BLaER1 treated with 17β-estradiol and CSF1 and Interleukin-3, amounts not matched to agents 10 nM and 100 nM (cell line): ENCODE measurements around the gene CRISPLD2.

Experiments used
- H3K27ac ChIP-seq, 11 experiments: shearing (Covaris generic); formaldehyde crosslinking; 2 replicates each; pipeline ENCODE4 v1.8.1; 2022
- H3K27me3 ChIP-seq, 11 experiments: shearing (Covaris generic); formaldehyde crosslinking; 2 replicates each; pipeline ENCODE4 v1.8.1; 2022
- H3K36me3 ChIP-seq, 11 experiments: shearing (Covaris generic); formaldehyde crosslinking; 2 replicates each; pipeline ENCODE4 v1.8.1; 2022
- H3K4me1 ChIP-seq, 10 experiments: shearing (Covaris generic); formaldehyde crosslinking; 2 replicates each; pipeline ENCODE4 v1.8.1; 2022
- H3K4me2 ChIP-seq, 11 experiments: shearing (Covaris generic); formaldehyde crosslinking; 2 replicates each; pipeline ENCODE4 v1.8.1; 2022
- H3K4me3 ChIP-seq, 10 experiments: shearing (Covaris generic); formaldehyde crosslinking; 2 replicates each; pipeline ENCODE4 v1.8.1; 2022
- H3K9ac ChIP-seq, 11 experiments: shearing (Covaris generic); formaldehyde crosslinking; 2 replicates each; pipeline ENCODE4 v1.8.1; 2022
- H3K9me3 ChIP-seq, 11 experiments: shearing (Covaris generic); formaldehyde crosslinking; replicated peaks in 1 of 11; 2 replicates each; pipeline ENCODE4 v1.8.1; 2022
- H4K20me1 ChIP-seq, 11 experiments: shearing (Covaris generic); formaldehyde crosslinking; 2 replicates each; pipeline ENCODE4 v1.8.1; 2022
- Cebpa-rat ChIP-seq, 11 experiments: shearing (Covaris generic); IDR thresholded peaks; 2 replicates each; pipeline ENCODE4 v1.8.1; 2022

Gene CRISPLD2

DNA sequence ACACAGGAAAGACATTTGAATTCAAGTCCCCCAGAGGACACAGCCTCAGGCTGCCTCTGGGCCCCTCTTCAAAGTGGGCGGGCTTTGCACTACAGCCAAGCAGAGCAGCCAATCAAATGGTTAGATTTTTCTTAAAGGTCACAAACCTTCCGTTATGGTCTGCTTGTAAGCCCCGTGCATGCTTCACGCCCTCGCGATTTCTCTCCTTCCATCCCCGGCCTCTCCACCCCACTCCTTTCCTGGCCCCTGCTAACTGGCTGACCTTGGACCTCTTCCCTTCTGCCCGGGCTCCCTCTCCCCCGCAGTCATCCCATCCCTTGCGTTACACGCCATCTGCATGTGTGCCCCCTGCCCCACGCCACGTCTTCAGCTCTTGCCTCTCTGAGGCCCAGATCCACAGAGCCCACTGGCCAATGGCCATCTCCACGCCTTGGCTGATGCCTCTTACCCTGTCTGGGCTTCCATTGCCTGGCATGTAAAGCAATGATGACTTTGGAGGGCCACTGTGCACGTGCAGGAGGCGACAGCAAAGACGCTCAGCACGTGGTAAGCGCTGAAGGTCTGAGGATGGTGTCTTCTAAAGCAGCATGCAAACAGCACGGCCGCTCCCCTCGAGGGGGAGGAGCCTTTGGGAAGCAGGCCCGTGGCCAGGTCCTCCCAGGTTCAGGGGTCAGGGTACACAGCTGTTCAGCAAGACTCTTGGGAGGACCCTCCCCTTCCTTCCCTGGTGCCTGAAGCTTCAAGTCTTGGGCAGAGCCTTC is 104.7 kb downstream of the CRISPLD2 start:
- Histone ChIP-seq H3K4me1 (peaks cover 21 to 51% (median 42%) of the 10 kb centered on the region in 10 experiments), H4K20me1 (no peaks in the 10 kb centered on the region; a peak in 1 of 22 replicates), H3K9ac (no peak overlapping the region), H3K4me3 (no peak overlapping the region), H3K9me3 (no peaks in the 10 kb centered on the region), H3K27me3 (no peaks in the 10 kb centered on the region; a peak in 1 of 22 replicates), H3K36me3 (no peaks in the 10 kb centered on the region), H3K27ac (no peak overlapping the region), H3K4me2 (peak overlapping the region; percentile 6 to 76 (median 61); a peak in 21 of 22 replicates)
- no peak for TF ChIP-seq Cebpa-rat (IDR thresholded peaks at IDR 0.05)

DNA sequence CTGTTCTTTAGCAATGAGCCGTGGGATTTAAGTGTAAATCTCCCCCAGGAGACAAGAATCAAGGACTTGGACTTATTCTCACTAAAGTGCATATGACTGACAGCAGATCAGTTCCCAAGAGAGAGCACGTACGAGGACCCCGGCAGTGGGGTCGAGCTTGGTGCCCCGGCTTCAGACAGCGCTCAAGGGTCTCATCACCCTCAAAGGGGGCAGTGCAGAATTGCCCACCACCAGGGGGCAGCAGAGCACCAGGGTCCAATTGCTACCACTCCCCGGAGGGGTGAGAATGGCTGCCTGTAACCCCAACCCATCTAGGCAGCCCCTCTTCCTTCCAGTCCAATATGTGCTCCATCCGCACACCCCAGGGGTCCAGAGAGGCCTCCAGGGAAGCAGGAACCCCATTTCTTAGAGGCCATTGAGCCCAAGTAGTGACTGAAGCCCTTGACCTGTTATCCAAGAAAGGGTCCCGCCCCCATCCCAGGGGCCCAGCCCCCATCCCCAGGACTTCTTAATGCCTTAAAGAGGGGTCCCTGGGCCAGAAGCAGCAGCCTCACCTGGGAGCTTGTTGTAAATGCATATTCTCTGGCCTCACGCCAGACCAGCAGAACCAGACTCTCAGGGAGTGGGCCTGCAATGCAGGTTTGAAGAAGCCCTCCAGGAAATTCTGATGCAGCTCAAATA is 105.4 kb downstream of the CRISPLD2 start:
- no peaks in the 10 kb centered on the region; a peak in 1 of 22 replicates for H4K20me1 ChIP-seq
- H3K36me3 ChIP-seq, result no peaks in the 10 kb centered on the region
- peaks cover 27 to 59% (median 49%) of the 10 kb centered on the region in 10 experiments for H3K4me1 ChIP-seq
- H3K27ac ChIP-seq, result no peak overlapping the region
- no peak for TF ChIP-seq Cebpa-rat (IDR thresholded peaks at IDR 0.05)
- H3K4me2 ChIP-seq, result peak overlapping the region; percentile 6 to 76 (median 61); a peak in 21 of 22 replicates
- H3K9me3 ChIP-seq, result no peaks in the 10 kb centered on the region
- H3K27me3 ChIP-seq, result no peaks in the 10 kb centered on the region; a peak in 1 of 22 replicates
- H3K9ac ChIP-seq, result no peak overlapping the region
- no peak overlapping the region for H3K4me3 ChIP-seq

DNA sequence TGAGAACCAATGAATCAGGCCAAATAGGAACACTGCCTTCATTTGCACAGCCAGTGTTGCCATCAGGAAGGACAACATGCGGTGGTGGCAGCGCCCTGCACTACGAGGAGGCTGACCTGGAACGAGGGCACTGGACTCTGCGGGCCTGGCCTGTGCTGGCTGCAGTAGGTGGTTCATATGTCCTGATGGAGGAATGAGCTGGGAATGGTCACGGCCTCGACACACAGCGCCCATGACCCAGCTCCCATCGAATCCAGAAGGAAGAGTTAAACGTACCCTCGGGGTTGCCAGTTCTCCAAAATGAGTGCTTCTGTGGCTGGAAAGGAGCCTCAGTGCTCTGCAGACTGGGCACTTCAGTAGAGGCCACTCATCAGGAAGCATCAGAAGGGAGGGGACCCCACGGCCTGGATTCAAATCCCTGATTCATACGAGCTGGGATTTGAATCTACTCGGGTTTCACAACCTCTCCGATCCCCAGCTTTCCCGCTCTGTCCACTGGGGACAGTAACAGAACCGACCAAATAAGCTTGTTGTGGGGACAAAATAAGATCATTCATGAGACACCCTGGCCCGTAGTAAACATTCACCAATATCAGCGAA is 106.1 kb downstream of the CRISPLD2 start:
- no peaks in the 10 kb centered on the region for H3K9me3 ChIP-seq
- H4K20me1 ChIP-seq, result no peaks in the 10 kb centered on the region; a peak in 1 of 22 replicates
- H3K4me1 ChIP-seq, result peaks cover 32 to 62% (median 53%) of the 10 kb centered on the region in 10 experiments
- peak overlapping the region in 2 of 11 experiments; percentile 67 to 69; a peak in 1 of 22 replicates for H3K4me2 ChIP-seq
- no peaks in the 10 kb centered on the region for H3K36me3 ChIP-seq
- H3K4me3 ChIP-seq, result no peak overlapping the region
- H3K9ac ChIP-seq, result no peak overlapping the region
- H3K27ac ChIP-seq, result no peak overlapping the region
- no peak for TF ChIP-seq Cebpa-rat (IDR thresholded peaks at IDR 0.05)
- no peaks in the 10 kb centered on the region; a peak in 1 of 22 replicates for H3K27me3 ChIP-seq

DNA sequence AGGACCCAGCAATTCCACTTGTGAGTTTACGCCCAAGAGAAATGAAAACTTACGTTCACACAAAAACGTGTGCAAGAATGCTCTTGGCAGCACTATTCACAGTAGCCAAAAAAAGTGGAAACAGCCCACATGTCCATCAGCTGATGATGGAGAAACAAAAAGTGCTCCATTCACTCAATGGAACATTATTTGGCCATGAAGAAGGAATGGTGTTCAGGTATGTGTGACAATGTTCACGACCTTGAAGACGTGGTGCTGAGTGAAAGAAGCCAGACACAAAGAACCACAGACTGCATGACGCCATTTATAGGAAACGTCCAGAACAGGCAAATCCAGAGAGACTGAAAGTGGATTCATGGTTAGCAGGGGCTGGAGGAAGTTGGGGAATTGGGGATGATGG is 106.7 kb downstream of the CRISPLD2 start:
- Histone ChIP-seq H3K4me1 (peaks cover 32 to 62% (median 53%) of the 10 kb centered on the region in 10 experiments), H3K27ac (no peak overlapping the region), H3K9me3 (peaks cover 0 to 3% (median 0%) of the 10 kb centered on the region in 11 experiments; a peak in 2 of 22 replicates), H3K4me3 (no peak overlapping the region), H3K36me3 (no peaks in the 10 kb centered on the region), H3K4me2 (no peak overlapping the region), H3K27me3 (no peaks in the 10 kb centered on the region; a peak in 1 of 22 replicates), H4K20me1 (no peaks in the 10 kb centered on the region; a peak in 1 of 22 replicates), H3K9ac (no peak overlapping the region)
- no peak for TF ChIP-seq Cebpa-rat (IDR thresholded peaks at IDR 0.05)

DNA sequence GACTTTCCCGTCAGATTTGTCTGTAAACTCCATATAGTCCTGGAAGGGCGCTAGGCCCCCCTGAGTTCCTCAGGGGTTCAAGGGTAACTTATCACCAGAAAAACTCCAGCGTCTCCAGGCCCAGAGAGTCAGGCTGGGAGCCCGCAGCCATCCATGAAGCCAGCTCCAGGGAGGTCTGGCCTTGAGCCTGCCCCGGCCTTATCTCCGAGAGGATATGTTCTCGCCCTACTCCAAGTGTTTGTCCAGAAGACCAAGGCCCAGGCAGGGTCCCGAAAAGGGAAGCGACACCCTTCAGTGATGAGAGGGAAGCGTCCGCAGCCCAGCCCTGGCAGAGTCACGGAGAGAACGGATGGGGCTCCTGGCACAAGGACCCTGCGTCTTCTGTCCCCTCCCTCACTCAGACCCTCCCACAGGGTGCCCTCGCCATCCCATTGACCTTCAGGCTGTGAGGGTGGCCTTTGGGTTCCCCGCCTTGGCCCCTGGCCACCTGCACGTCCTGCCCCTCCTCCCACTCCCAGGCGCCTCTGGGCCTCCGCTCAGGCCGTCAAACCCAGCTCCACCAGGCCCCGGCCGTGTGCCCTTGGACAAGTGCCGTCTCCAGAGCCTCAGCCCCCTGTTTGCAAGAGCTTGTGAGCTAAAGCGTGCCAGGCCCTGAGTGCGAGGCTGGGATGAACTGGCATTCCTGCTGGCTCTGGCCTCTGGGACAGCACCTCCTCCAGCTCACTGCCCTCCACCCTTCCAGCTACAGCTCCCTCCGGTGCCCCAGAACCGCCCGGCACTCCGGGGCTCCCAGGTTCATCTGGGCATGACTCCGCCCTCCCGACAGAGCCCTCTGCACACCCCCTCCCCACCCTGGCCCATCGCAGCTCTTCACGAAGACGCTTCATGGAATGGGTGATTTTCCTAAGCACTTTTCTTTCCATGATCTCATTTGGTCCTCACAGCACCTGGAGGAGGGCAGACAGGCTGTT is 108.1 kb downstream of the CRISPLD2 start:
- Histone ChIP-seq H3K4me3 (no peak overlapping the region), H3K36me3 (no peaks in the 10 kb centered on the region), H3K27me3 (peaks cover 0 to 5% (median 0%) of the 10 kb centered on the region in 11 experiments; a peak in 1 of 22 replicates), H3K27ac (no peak overlapping the region), H3K9me3 (peaks cover 0 to 3% (median 0%) of the 10 kb centered on the region in 11 experiments; a peak in 2 of 22 replicates), H3K9ac (no peak overlapping the region), H4K20me1 (peaks cover 0 to 3% (median 0%) of the 10 kb centered on the region in 11 experiments; a peak in 1 of 22 replicates), H3K4me1 (peaks cover 22 to 62% (median 54%) of the 10 kb centered on the region in 10 experiments), H3K4me2 (no peak overlapping the region)
- no peak for TF ChIP-seq Cebpa-rat (IDR thresholded peaks at IDR 0.05)

DNA sequence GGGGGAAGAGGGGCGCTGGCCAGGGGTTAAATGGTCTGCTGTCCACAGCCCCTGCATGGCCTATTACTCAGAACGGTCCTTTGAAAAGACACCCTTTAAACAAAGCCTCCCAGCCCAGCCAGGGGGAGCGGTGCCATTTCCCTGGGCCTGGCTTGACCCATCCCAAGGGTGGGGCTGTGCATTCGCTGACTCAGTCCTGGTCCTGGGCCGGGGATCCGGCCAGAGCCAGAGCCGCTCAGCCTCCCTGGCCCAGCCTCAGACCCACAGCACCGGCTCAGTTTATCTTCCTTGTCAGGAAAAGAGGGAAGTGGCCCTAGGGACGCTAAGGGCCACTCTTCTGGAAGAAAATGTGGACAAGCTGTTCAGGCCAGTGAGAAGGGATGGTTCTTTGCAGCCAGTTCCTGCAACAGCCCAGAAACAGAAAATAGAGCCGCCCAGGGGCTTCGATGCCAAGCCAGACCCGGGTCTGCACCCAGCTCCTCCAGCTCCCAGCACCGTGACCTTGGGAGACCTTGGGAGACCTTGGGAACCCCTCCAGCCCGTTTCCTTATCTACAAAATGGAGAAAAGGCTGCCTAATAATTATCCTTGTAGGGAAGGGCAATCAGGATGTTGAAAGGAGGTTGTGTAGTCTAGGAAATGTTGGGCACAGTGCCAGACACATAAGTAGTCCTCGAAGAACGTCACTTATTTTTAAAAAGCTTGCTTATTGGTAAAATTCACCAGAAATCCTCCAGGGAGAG is 109.1 kb downstream of the CRISPLD2 start:
- H3K9me3 ChIP-seq, result peaks cover 0 to 3% (median 0%) of the 10 kb centered on the region in 11 experiments; a peak in 2 of 22 replicates
- H3K4me2 ChIP-seq, result peak overlapping the region in 9 of 11 experiments; percentile 39 to 72 (median 65); a peak in 16 of 22 replicates
- H3K27ac ChIP-seq, result peak overlapping the region in 4 of 11 experiments; percentile 13 to 51 (median 40); a peak in 6 of 22 replicates
- H4K20me1 ChIP-seq, result peaks cover 0 to 4% (median 0%) of the 10 kb centered on the region in 11 experiments; a peak in 1 of 22 replicates
- peaks cover 0 to 5% (median 0%) of the 10 kb centered on the region in 11 experiments; a peak in 1 of 22 replicates for H3K27me3 ChIP-seq
- no peak overlapping the region for H3K4me3 ChIP-seq
- peak overlapping the region in 3 of 11 experiments; percentile 15 to 35 (median 31); a peak in 2 of 22 replicates for H3K9ac ChIP-seq
- H3K4me1 ChIP-seq, result peaks cover 20 to 57% (median 48%) of the 10 kb centered on the region in 10 experiments
- no peak for TF ChIP-seq Cebpa-rat (IDR thresholded peaks at IDR 0.05)
- H3K36me3 ChIP-seq, result no peaks in the 10 kb centered on the region
